ENCODE results near the gene DYNC2H1. TPM values are rescaled to one million over a fixed set of nuclear protein-coding genes. Genes with fewer than 3 reads are reported as not detected.

DYNC2H1 gene
- total RNA-seq, 1 donor from 2014 or later: 46.4 TPM

GRCh38 chr11:103257360-103257759 is 148.1 kb downstream of the DYNC2H1 start:
- Histone ChIP-seq H3K4me3 (ENCODE audit: low read length in 3 of 3) (no peak overlapping the region), H3K9ac (ENCODE audit: low read depth in 1 of 3, low read length in 3 of 3) (no peak overlapping the region), H3K27me3 (ENCODE audit: control insufficient read depth in 3 of 3, insufficient read depth in 3 of 3, low read length in 3 of 3) (no peaks in the 10 kb centered on the region), H3K36me3 (ENCODE audit: control insufficient read depth in 3 of 3, insufficient read depth in 3 of 3, low read length in 3 of 3) (no peaks in the 10 kb centered on the region), H3K9me3 (ENCODE audit: control insufficient read depth in 3 of 3, low read length in 3 of 3) (no peaks in the 10 kb centered on the region), H3K4me1 (ENCODE audit: control insufficient read depth in 3 of 3, insufficient read depth in 3 of 3, low read length in 3 of 3) (no peaks in the 10 kb centered on the region), H3K27ac (ENCODE audit: low read depth, low read length) (no peak overlapping the region)

GRCh38 chr11:103266167-103266831 is 157.1 kb downstream of the DYNC2H1 start:
- Histone ChIP-seq H3K27me3 (ENCODE audit: control insufficient read depth in 3 of 3, insufficient read depth in 3 of 3, low read length in 3 of 3) (no peaks in the 10 kb centered on the region), H3K27ac (ENCODE audit: low read depth, low read length) (no peak overlapping the region), H3K9me3 (ENCODE audit: control insufficient read depth in 3 of 3, low read length in 3 of 3) (no peaks in the 10 kb centered on the region), H3K36me3 (ENCODE audit: control insufficient read depth in 3 of 3, insufficient read depth in 3 of 3, low read length in 3 of 3) (peaks cover 0 to 5% (median 0%) of the 10 kb centered on the region in 3 donors), H3K4me3 (ENCODE audit: low read length in 3 of 3) (no peak overlapping the region), H3K4me1 (ENCODE audit: control insufficient read depth in 3 of 3, insufficient read depth in 3 of 3, low read length in 3 of 3) (no peaks in the 10 kb centered on the region), H3K9ac (ENCODE audit: low read depth in 1 of 3, low read length in 3 of 3) (no peak overlapping the region)

- Histone ChIP-seq H3K9me3 (ENCODE audit: control insufficient read depth in 3 of 3, low read length in 3 of 3) (no peaks in the 10 kb centered on the region), H3K4me3 (ENCODE audit: low read length in 3 of 3) (no peak overlapping the region), H3K27me3 (ENCODE audit: control insufficient read depth in 3 of 3, insufficient read depth in 3 of 3, low read length in 3 of 3) (no peaks in the 10 kb centered on the region), H3K36me3 (ENCODE audit: control insufficient read depth in 3 of 3, insufficient read depth in 3 of 3, low read length in 3 of 3) (no peaks in the 10 kb centered on the region), H3K9ac (ENCODE audit: low read depth in 1 of 3, low read length in 3 of 3) (no peak overlapping the region), H3K27ac (ENCODE audit: low read depth, low read length) (no peak overlapping the region), H3K4me1 (ENCODE audit: control insufficient read depth in 3 of 3, insufficient read depth in 3 of 3, low read length in 3 of 3) (no peaks in the 10 kb centered on the region)
Measured at GRCh38 chr11:103272876-103273275, 163.7 kb downstream of the DYNC2H1 start.

- Histone ChIP-seq H3K36me3 (ENCODE audit: control insufficient read depth in 3 of 3, insufficient read depth in 3 of 3, low read length in 3 of 3) (no peaks in the 10 kb centered on the region), H3K9ac (ENCODE audit: low read depth in 1 of 3, low read length in 3 of 3) (no peak overlapping the region), H3K27me3 (ENCODE audit: control insufficient read depth in 3 of 3, insufficient read depth in 3 of 3, low read length in 3 of 3) (no peaks in the 10 kb centered on the region), H3K4me3 (ENCODE audit: low read length in 3 of 3) (no peak overlapping the region), H3K4me1 (ENCODE audit: control insufficient read depth in 3 of 3, insufficient read depth in 3 of 3, low read length in 3 of 3) (no peaks in the 10 kb centered on the region), H3K9me3 (ENCODE audit: control insufficient read depth in 3 of 3, low read length in 3 of 3) (no peaks in the 10 kb centered on the region), H3K27ac (ENCODE audit: low read depth, low read length) (no peak overlapping the region)
Measured at GRCh38 chr11:103274025-103274424, 164.8 kb downstream of the DYNC2H1 start.

GRCh38 chr11:103279821-103280220 is 170.6 kb downstream of the DYNC2H1 start:
- no peaks in the 10 kb centered on the region for H3K9me3 ChIP-seq (ENCODE audit: control insufficient read depth in 3 of 3, low read length in 3 of 3)
- no peak overlapping the region for H3K9ac ChIP-seq (ENCODE audit: low read depth in 1 of 3, low read length in 3 of 3)
- H3K4me3 ChIP-seq (ENCODE audit: low read length in 3 of 3): no peak overlapping the region
- no peaks in the 10 kb centered on the region for H3K4me1 ChIP-seq (ENCODE audit: control insufficient read depth in 3 of 3, insufficient read depth in 3 of 3, low read length in 3 of 3)
- no peaks in the 10 kb centered on the region for H3K27me3 ChIP-seq (ENCODE audit: control insufficient read depth in 3 of 3, insufficient read depth in 3 of 3, low read length in 3 of 3)
- peaks cover 0 to 2% (median 0%) of the 10 kb centered on the region in 3 donors for H3K36me3 ChIP-seq (ENCODE audit: control insufficient read depth in 3 of 3, insufficient read depth in 3 of 3, low read length in 3 of 3)
- no peak overlapping the region for H3K27ac ChIP-seq (ENCODE audit: low read depth, low read length)

- no peak overlapping the region for H3K4me3 ChIP-seq (ENCODE audit: low read length in 3 of 3)
- no peaks in the 10 kb centered on the region for H3K4me1 ChIP-seq (ENCODE audit: control insufficient read depth in 3 of 3, insufficient read depth in 3 of 3, low read length in 3 of 3)
- H3K27ac ChIP-seq (ENCODE audit: low read depth, low read length): no peak overlapping the region
- H3K9ac ChIP-seq (ENCODE audit: low read depth in 1 of 3, low read length in 3 of 3): no peak overlapping the region
- H3K9me3 ChIP-seq (ENCODE audit: control insufficient read depth in 3 of 3, low read length in 3 of 3): no peaks in the 10 kb centered on the region
- H3K27me3 ChIP-seq (ENCODE audit: control insufficient read depth in 3 of 3, insufficient read depth in 3 of 3, low read length in 3 of 3): no peaks in the 10 kb centered on the region
- H3K36me3 ChIP-seq (ENCODE audit: control insufficient read depth in 3 of 3, insufficient read depth in 3 of 3, low read length in 3 of 3): peaks cover 0 to 2% (median 0%) of the 10 kb centered on the region in 3 donors
Measured at GRCh38 chr11:103281301-103281700, 172.1 kb downstream of the DYNC2H1 start.

GRCh38 chr11:103284260-103284659 is 175.0 kb downstream of the DYNC2H1 start:
- Histone ChIP-seq H3K4me3 (ENCODE audit: low read length in 3 of 3) (no peak overlapping the region), H3K27ac (ENCODE audit: low read depth, low read length) (no peak overlapping the region), H3K27me3 (ENCODE audit: control insufficient read depth in 3 of 3, insufficient read depth in 3 of 3, low read length in 3 of 3) (no peaks in the 10 kb centered on the region), H3K36me3 (ENCODE audit: control insufficient read depth in 3 of 3, insufficient read depth in 3 of 3, low read length in 3 of 3) (peaks cover 0 to 6% (median 0%) of the 10 kb centered on the region in 3 donors), H3K9me3 (ENCODE audit: control insufficient read depth in 3 of 3, low read length in 3 of 3) (no peaks in the 10 kb centered on the region), H3K9ac (ENCODE audit: low read depth in 1 of 3, low read length in 3 of 3) (no peak overlapping the region), H3K4me1 (ENCODE audit: control insufficient read depth in 3 of 3, insufficient read depth in 3 of 3, low read length in 3 of 3) (no peaks in the 10 kb centered on the region)

GRCh38 chr11:103294516-103294915 is 185.3 kb downstream of the DYNC2H1 start:
- Histone ChIP-seq H3K27ac (ENCODE audit: low read depth, low read length) (no peak overlapping the region), H3K4me1 (ENCODE audit: control insufficient read depth in 3 of 3, insufficient read depth in 3 of 3, low read length in 3 of 3) (no peaks in the 10 kb centered on the region), H3K4me3 (ENCODE audit: low read length in 3 of 3) (no peak overlapping the region), H3K36me3 (ENCODE audit: control insufficient read depth in 3 of 3, insufficient read depth in 3 of 3, low read length in 3 of 3) (peaks cover 3 to 25% (median 10%) of the 10 kb centered on the region in 3 donors), H3K9me3 (ENCODE audit: control insufficient read depth in 3 of 3, low read length in 3 of 3) (peaks cover 0 to 17% (median 0%) of the 10 kb centered on the region in 3 donors), H3K27me3 (ENCODE audit: control insufficient read depth in 3 of 3, insufficient read depth in 3 of 3, low read length in 3 of 3) (no peaks in the 10 kb centered on the region), H3K9ac (ENCODE audit: low read depth in 1 of 3, low read length in 3 of 3) (no peak overlapping the region)

- H3K36me3 ChIP-seq (ENCODE audit: control insufficient read depth in 3 of 3, insufficient read depth in 3 of 3, low read length in 3 of 3): peaks cover 3 to 19% (median 10%) of the 10 kb centered on the region in 3 donors
Measured at GRCh38 chr11:103295704-103296103, 186.5 kb downstream of the DYNC2H1 start.

GRCh38 chr11:103297900-103298299 is 188.7 kb downstream of the DYNC2H1 start:
- Histone ChIP-seq H3K9me3 (ENCODE audit: control insufficient read depth in 3 of 3, low read length in 3 of 3) (peaks cover 0 to 12% (median 0%) of the 10 kb centered on the region in 3 donors), H3K4me3 (ENCODE audit: low read length in 3 of 3) (no peak overlapping the region), H3K36me3 (ENCODE audit: control insufficient read depth in 3 of 3, insufficient read depth in 3 of 3, low read length in 3 of 3) (peaks cover 3 to 16% (median 10%) of the 10 kb centered on the region in 3 donors), H3K27me3 (ENCODE audit: control insufficient read depth in 3 of 3, insufficient read depth in 3 of 3, low read length in 3 of 3) (no peaks in the 10 kb centered on the region), H3K4me1 (ENCODE audit: control insufficient read depth in 3 of 3, insufficient read depth in 3 of 3, low read length in 3 of 3) (no peaks in the 10 kb centered on the region), H3K9ac (ENCODE audit: low read depth in 1 of 3, low read length in 3 of 3) (no peak overlapping the region), H3K27ac (ENCODE audit: low read depth, low read length) (no peak overlapping the region)

More at GRCh38 chr11:103295704-103296103, 186.5 kb downstream of the DYNC2H1 start:
- Histone ChIP-seq H3K9me3 (ENCODE audit: control insufficient read depth in 3 of 3, low read length in 3 of 3) (peaks cover 0 to 17% (median 0%) of the 10 kb centered on the region in 3 donors), H3K4me3 (ENCODE audit: low read length in 3 of 3) (no peak overlapping the region), H3K27me3 (ENCODE audit: control insufficient read depth in 3 of 3, insufficient read depth in 3 of 3, low read length in 3 of 3) (no peaks in the 10 kb centered on the region), H3K27ac (ENCODE audit: low read depth, low read length) (no peak overlapping the region), H3K9ac (ENCODE audit: low read depth in 1 of 3, low read length in 3 of 3) (no peak overlapping the region), H3K4me1 (ENCODE audit: control insufficient read depth in 3 of 3, insufficient read depth in 3 of 3, low read length in 3 of 3) (no peaks in the 10 kb centered on the region)

All from skeletal muscle tissue (tissue), 4 donors.